ENCODE measurements around the gene OR9A4.

OR9A4 gene

DNA sequence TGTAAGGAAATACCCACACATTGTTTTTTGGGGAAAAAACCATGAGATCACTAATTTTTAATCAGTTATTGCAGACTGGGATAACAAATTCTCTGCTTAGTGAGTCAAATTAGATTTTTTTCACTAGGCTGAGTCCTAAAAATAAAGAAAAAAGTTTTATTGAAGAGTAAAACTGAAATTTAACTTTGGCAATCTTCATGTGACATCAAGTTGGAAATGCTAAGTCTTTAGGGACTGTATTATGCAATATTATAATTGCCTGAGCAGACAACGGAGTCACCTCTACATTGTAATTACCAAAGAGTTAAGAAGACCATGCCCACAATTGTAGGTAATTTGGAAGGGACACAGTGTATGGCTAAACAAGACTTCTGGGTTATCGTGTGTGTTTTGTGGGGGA is 32.8 kb downstream of the OR9A4 start:
- no peak for FAIRE-seq

DNA sequence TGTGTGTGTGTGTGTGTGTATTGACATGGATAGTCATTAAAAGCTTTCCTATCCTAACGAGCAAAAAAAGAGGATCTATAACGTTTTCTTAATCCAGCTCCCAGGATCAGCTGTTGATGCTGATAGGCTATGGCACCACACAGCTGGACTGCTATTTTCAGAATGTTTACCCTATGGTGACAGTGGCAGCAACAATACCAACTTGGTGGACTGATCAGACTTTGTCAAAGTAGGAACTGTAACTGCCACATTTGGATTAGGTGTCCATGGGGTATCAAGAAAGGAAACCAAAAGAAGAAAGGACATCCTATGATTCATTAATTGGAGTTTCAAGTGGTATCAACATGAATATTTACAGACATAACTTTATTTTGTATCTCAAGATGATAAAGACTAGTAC is 33.3 kb downstream of the OR9A4 start:
- no peak for FAIRE-seq

DNA sequence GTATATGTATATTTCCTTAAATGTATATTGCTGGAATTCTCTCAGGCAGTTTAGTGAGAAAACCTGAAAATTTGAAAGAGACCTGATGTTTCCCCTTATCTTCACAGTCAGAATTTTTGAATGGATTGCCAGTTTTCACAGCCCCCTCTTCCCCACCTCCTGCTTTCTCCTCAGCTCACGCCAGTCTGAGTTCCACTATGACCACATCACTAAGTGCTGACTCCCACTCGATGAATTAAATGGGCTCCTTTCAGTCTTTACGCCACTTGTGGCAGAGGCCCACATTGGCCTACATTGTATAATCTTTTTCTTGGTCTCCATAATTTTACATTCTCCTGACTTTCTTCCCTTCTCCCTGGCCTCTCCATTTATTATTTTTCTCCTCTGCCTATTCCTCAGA is 33.7 kb downstream of the OR9A4 start:
- FAIRE-seq, result no peak

DNA sequence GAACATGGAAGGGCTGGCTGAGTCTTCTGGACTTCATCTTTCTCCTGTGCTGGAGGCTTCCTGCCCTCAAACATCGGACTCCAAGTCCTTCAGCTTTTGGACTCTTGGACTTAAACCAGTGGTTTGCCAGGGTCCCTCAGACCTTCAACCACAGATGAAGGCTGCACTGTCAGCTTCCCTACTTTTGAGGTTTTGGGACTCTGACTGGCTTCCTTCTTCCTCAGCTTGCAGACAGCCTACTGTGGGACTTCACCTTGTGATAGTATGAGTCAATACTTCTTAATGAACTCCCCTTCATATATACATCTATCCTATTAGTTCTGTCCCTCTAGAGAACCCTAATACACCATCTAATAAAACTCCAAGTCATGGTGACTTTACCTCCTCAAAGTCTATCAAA is 34.6 kb downstream of the OR9A4 start:
- FAIRE-seq, result no peak

DNA sequence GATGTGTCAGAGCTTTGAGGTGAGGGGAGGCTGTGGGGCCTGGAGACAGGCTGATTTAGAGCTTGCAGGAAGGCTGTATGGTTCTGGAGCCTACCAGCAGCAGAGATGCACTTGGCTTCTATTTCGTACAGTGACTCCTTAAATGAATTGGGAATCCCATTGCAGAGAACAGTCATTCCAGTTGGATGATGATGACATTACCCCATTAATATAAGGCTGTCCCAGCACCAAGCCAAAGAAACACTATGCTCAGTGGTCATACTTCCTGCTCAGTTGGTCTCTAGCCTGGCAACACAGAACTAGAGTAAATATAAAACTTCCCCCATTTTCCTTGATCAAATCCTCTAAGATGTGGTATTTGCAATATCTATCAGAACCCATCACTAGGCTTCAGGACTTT is 36.3 kb downstream of the OR9A4 start:
- FAIRE-seq, result no peak

DNA sequence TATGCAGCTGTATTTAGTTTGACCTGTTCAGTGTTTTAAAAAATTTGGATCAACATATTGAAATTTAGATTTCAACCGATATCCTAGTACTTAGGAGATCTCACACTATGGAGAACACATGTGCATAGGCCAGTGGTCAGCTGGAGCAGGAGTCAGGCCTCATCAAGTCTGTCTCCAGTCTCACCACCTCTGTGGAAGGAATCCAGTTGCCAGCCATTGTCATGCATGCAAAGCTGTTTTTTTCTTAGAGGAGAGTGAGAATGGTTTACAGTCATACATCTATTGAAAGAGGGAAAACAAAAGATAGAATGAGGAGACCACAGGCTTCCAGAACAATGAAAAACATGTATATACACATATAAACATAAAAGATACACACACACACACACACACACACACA is 38.1 kb downstream of the OR9A4 start:
- FAIRE-seq, result no peak

DNA sequence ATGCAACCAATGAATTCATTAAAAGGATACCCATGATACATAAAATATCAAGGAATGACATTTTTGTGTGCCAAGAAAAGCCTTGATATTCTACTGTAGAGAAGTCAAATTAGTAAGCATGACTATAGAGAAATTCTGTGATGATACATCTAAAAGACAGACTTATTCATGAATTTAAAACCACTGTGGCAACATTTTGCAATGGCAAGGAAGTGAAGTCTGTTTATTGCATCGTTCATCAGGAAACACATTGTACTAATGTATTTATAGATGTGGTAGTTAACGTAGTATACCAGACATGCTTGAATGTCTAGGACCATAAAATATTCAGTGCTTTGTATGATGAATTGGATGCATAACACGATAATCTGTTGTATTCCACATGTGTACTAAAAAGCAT is 39.9 kb downstream of the OR9A4 start:
- FAIRE-seq, result no peak

DNA sequence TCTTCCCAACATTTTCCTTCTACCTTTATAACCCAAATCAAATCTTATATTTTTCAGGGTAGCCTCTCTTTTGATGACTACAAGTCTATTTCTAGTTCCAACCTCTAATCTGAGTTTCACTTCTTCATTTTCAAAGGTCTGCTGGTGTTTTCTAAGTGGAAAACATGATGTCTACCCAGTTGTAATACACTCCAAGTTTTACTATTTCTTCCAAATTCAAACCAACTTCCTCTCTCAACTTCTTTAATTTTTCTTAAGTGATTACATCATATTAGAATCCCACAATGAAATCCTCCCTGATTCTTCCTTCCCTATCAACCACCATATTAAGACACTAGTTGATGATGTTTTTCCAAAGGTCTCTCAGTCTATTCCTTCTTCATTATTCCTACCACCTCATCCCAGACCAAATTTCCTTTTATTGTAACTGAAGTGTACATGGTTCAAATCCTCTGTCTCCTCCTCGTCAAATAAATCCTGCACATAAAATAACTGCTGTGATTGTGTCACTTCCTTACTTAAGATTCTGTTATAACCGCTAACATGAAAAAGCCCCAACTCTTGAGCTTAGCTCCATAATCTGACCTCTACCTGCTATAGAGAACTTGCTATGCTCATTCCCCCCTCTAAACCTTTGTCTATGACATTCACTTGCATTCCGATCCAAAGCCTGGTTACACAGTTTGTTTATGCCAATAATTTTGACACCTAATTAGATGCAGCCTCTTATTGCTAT is 44.7 kb downstream of the OR9A4 start:
- FAIRE-seq, result no peak

Measured in colon (tissue), 2 donors.